HEK293 (cell line): ENCODE data around the gene FOXC1.
A peak's percentile ranks its signal among the peaks of the same experiment; 100 is the strongest.

ENCODE experiments used
- GLI2 ChIP-seq: fragments of 450-650 bp; formaldehyde crosslinking; IDR thresholded peaks from 2 replicates; pipeline ENCODE4; 2017; ENCODE audit warnings: missing biosample characterization, missing genetic modification characterization, low read depth, borderline replicate concordance
- GLI4 ChIP-seq: fragments of 450-650 bp; formaldehyde crosslinking; IDR thresholded peaks from 2 replicates; pipeline ENCODE4 v1.5.1; 2016; ENCODE audit warnings: missing biosample characterization, missing genetic modification characterization
- GLIS2 ChIP-seq: fragments of 450-650 bp; formaldehyde crosslinking; IDR thresholded peaks from 2 replicates; pipeline ENCODE4 v1.5.1; 2016; ENCODE audit warnings: missing biosample characterization, missing genetic modification characterization
- OSR2 ChIP-seq: fragments of 450-650 bp; formaldehyde crosslinking; IDR thresholded peaks from 2 replicates; pipeline ENCODE4 v1.5.1; 2016; ENCODE audit warnings: missing biosample characterization, missing genetic modification characterization
- OVOL3 ChIP-seq: fragments of 450-650 bp; formaldehyde crosslinking; IDR thresholded peaks from 2 replicates; pipeline ENCODE4 v1.5.1; 2016; ENCODE audit warnings: missing biosample characterization, missing genetic modification characterization
- RBAK ChIP-seq: fragments of 450-650 bp; formaldehyde crosslinking; IDR thresholded peaks from 2 replicates; pipeline ENCODE4 v1.5.1; 2016; ENCODE audit warnings: missing biosample characterization, missing genetic modification characterization
- SALL2 ChIP-seq: fragments of 450-650 bp; formaldehyde crosslinking; IDR thresholded peaks from 2 replicates; pipeline ENCODE4 v1.5.0; 2017; ENCODE audit warnings: missing biosample characterization, mild to moderate bottlenecking, missing genetic modification characterization, borderline replicate concordance
- YY2 ChIP-seq: fragments of 450-650 bp; formaldehyde crosslinking; IDR thresholded peaks from 2 replicates; pipeline ENCODE4 v1.5.1; 2016; ENCODE audit warnings: missing biosample characterization, missing genetic modification characterization
- ZBTB1 ChIP-seq: fragments of 450-650 bp; formaldehyde crosslinking; IDR thresholded peaks from 2 replicates; pipeline ENCODE4 v1.5.1; 2016; ENCODE audit warnings: missing biosample characterization, missing genetic modification characterization
- ZBTB8A ChIP-seq: fragments of 450-650 bp; formaldehyde crosslinking; IDR thresholded peaks from 2 replicates; pipeline ENCODE4 v1.5.1; 2016; ENCODE audit warnings: missing biosample characterization, missing genetic modification characterization
- ZEB2 ChIP-seq: fragments of 450-650 bp; formaldehyde crosslinking; IDR thresholded peaks from 2 replicates; pipeline ENCODE4 v1.5.1; 2016; ENCODE audit warnings: missing biosample characterization, missing genetic modification characterization
- ZFP69B ChIP-seq: fragments of 450-650 bp; formaldehyde crosslinking; IDR thresholded peaks from 2 replicates; pipeline ENCODE4 v1.5.1; 2016; ENCODE audit warnings: missing biosample characterization, missing genetic modification characterization
- ZNF2 ChIP-seq: fragments of 450-650 bp; formaldehyde crosslinking; IDR thresholded peaks from 2 replicates; pipeline ENCODE4 v1.5.1; 2016; ENCODE audit warnings: missing biosample characterization, missing genetic modification characterization
- ZNF223 ChIP-seq: fragments of 450-650 bp; formaldehyde crosslinking; IDR thresholded peaks from 2 replicates; pipeline ENCODE4 v1.5.1; 2016; ENCODE audit warnings: missing biosample characterization, missing genetic modification characterization
- ZNF23 ChIP-seq: fragments of 450-650 bp; formaldehyde crosslinking; IDR thresholded peaks from 2 replicates; pipeline ENCODE4 v1.5.1; 2016; ENCODE audit warnings: missing biosample characterization, missing genetic modification characterization, borderline replicate concordance
- ZNF335 ChIP-seq: fragments of 450-650 bp; formaldehyde crosslinking; conservative IDR thresholded peaks from 2 replicates; pipeline ENCODE4 v1.5.1; 2016; ENCODE audit warnings: missing biosample characterization, missing genetic modification characterization
- ZNF350 ChIP-seq: fragments of 450-650 bp; formaldehyde crosslinking; IDR thresholded peaks from 2 replicates; pipeline ENCODE4 v1.5.0; 2017; ENCODE audit warnings: missing biosample characterization, mild to moderate bottlenecking, missing genetic modification characterization
- ZNF366 ChIP-seq: fragments of 450-650 bp; formaldehyde crosslinking; conservative IDR thresholded peaks from 2 replicates; pipeline ENCODE4 v1.5.1; 2016; ENCODE audit warnings: missing biosample characterization, missing genetic modification characterization
- ZNF391 ChIP-seq: fragments of 450-650 bp; formaldehyde crosslinking; IDR thresholded peaks from 2 replicates; pipeline ENCODE4 v1.5.1; 2016; ENCODE audit warnings: low read depth, missing biosample characterization, missing genetic modification characterization, borderline replicate concordance
- ZNF426 ChIP-seq: fragments of 450-650 bp; formaldehyde crosslinking; IDR thresholded peaks from 2 replicates; pipeline ENCODE4 v1.5.1; 2017; ENCODE audit warnings: missing biosample characterization, missing genetic modification characterization, mild to moderate bottlenecking, inconsistent platforms, moderate library complexity
- ZNF473 ChIP-seq: fragments of 450-650 bp; formaldehyde crosslinking; IDR thresholded peaks from 2 replicates; pipeline ENCODE4 v1.5.1; 2017; ENCODE audit warnings: missing biosample characterization, missing genetic modification characterization
- ZNF530 ChIP-seq: fragments of 450-650 bp; formaldehyde crosslinking; IDR thresholded peaks from 2 replicates; pipeline ENCODE4 v1.5.1; 2016; ENCODE audit warnings: low read depth, missing biosample characterization, missing genetic modification characterization
- ZNF549 ChIP-seq: fragments of 450-650 bp; IDR thresholded peaks from 2 replicates; pipeline ENCODE4 v1.5.1; 2018; ENCODE audit warnings: missing biosample characterization, missing genetic modification characterization, mild to moderate bottlenecking, inconsistent platforms, moderate library complexity
- ZNF560 ChIP-seq: fragments of 450-650 bp; formaldehyde crosslinking; IDR thresholded peaks from 2 replicates; pipeline ENCODE4 v1.5.1; 2017; ENCODE audit warnings: missing biosample characterization, missing genetic modification characterization, borderline replicate concordance
- ZNF610 ChIP-seq: fragments of 450-650 bp; formaldehyde crosslinking; IDR thresholded peaks from 2 replicates; pipeline ENCODE4 v1.5.1; 2016; ENCODE audit warnings: missing biosample characterization, missing genetic modification characterization, borderline replicate concordance
- ZNF658 ChIP-seq: fragments of 450-650 bp; formaldehyde crosslinking; IDR thresholded peaks from 2 replicates; pipeline ENCODE4; 2016; ENCODE audit warnings: missing biosample characterization, missing genetic modification characterization
- ZNF768 ChIP-seq: fragments of 450-650 bp; formaldehyde crosslinking; IDR thresholded peaks from 2 replicates; pipeline ENCODE4 v1.5.1; 2018; ENCODE audit warnings: missing biosample characterization, mild to moderate bottlenecking, missing genetic modification characterization
- ZNF830 ChIP-seq: fragments of 450-650 bp; IDR thresholded peaks from 2 replicates; pipeline ENCODE4 v1.5.0; 2018; ENCODE audit warnings: missing biosample characterization, missing genetic modification characterization, low read depth, mild to moderate bottlenecking, moderate library complexity
- ZSCAN30 ChIP-seq: fragments of 450-650 bp; IDR thresholded peaks from 2 replicates; pipeline ENCODE4 v1.5.1; 2018; ENCODE audit warnings: missing biosample characterization, mild to moderate bottlenecking, missing genetic modification characterization, moderate library complexity
- TF ChIP-seq, protein P1 (sequence below): fragments of 450-650 bp; formaldehyde crosslinking; IDR thresholded peaks from 2 replicates; pipeline ENCODE4 v1.5.1; 2016; ENCODE audit warnings: missing biosample characterization, missing genetic modification characterization
- TF ChIP-seq, protein P2 (sequence below): fragments of 450-650 bp; formaldehyde crosslinking; IDR thresholded peaks from 2 replicates; pipeline ENCODE4 v1.5.1; 2016; ENCODE audit warnings: missing biosample characterization, missing genetic modification characterization
- TF ChIP-seq, protein P3 (sequence below): fragments of 450-650 bp; formaldehyde crosslinking; IDR thresholded peaks from 2 replicates; pipeline ENCODE4 v1.5.1; 2016; ENCODE audit warnings: missing biosample characterization, missing genetic modification characterization
- TF ChIP-seq, protein P4 (sequence below): fragments of 450-650 bp; IDR thresholded peaks from 2 replicates; pipeline ENCODE4 v1.5.1; 2018; ENCODE audit warnings: missing biosample characterization, mild to moderate bottlenecking, missing genetic modification characterization
- TF ChIP-seq, protein P5 (sequence below): fragments of 450-650 bp; formaldehyde crosslinking; IDR thresholded peaks from 2 replicates; pipeline ENCODE4 v1.5.1; 2016; ENCODE audit warnings: missing biosample characterization, missing genetic modification characterization

Gene FOXC1

DNA sequence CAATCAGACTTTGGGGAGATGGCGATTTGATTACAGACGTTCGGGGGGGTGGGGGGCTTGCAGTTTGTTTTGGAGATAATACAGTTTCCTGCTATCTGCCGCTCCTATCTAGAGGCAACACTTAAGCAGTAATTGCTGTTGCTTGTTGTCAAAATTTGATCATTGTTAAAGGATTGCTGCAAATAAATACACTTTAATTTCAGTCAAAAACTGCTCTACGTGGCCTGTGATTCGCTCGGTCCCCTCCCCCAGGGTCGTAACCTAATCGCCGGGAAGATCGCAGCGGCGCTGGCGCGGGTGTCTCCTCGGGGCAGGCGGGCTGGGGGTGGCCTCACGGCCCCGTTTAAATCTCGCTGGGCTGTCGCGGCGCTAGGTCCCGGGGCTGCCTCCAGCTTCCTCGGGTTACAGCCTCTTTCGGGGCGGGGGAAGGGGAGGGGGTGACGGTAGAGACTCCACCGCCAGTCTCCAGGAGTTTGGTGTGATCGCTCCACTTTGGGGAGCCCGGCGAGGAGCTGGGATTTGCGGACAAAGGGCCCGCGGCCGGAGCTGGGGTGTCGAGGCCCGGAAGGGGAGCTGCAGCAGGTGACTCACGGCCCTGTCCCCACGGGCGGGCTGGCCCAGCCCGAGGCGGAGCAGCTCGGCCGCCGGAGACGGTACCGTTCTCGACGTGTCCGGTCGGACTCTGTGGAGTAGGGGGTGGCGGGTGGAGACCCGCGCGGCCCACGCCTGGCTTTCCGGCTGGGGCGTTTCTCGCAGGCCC lies 4.2 kb downstream of the FOXC1 start (continued):
- TF ChIP-seq ZBTB8A (tag by site-specific recombination): peak; percentile 79
- peak; percentile 68; the same call in 1 of the 2 replicates for TF ChIP-seq GLI2
- no peak for TF ChIP-seq RBAK
- TF ChIP-seq ZNF335: peak; percentile 68
- TF ChIP-seq, protein P1, sequence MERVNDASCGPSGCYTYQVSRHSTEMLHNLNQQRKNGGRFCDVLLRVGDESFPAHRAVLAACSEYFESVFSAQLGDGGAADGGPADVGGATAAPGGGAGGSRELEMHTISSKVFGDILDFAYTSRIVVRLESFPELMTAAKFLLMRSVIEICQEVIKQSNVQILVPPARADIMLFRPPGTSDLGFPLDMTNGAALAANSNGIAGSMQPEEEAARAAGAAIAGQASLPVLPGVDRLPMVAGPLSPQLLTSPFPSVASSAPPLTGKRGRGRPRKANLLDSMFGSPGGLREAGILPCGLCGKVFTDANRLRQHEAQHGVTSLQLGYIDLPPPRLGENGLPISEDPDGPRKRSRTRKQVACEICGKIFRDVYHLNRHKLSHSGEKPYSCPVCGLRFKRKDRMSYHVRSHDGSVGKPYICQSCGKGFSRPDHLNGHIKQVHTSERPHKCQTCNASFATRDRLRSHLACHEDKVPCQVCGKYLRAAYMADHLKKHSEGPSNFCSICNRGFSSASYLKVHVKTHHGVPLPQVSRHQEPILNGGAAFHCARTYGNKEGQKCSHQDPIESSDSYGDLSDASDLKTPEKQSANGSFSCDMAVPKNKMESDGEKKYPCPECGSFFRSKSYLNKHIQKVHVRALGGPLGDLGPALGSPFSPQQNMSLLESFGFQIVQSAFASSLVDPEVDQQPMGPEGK (tag by site-specific recombination): peak; percentile 81
- no peak for TF ChIP-seq ZNF658 (tag by site-specific recombination)
- no peak for TF ChIP-seq YY2 (tag by site-specific recombination)
- TF ChIP-seq, protein P2, sequence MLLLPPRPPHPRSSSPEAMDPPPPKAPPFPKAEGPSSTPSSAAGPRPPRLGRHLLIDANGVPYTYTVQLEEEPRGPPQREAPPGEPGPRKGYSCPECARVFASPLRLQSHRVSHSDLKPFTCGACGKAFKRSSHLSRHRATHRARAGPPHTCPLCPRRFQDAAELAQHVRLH (tag by site-specific recombination): no peak
- peak; percentile 56 for TF ChIP-seq OSR2
- TF ChIP-seq ZNF2: no peak; the same call in 1 of the 2 replicates
- TF ChIP-seq ZNF610: no peak
- no peak for TF ChIP-seq ZNF223 (tag by site-specific recombination)
- peak; percentile 47; the same call in 1 of the 2 replicates for TF ChIP-seq ZFP69B (tag by site-specific recombination)
- TF ChIP-seq ZNF366 (tag by site-specific recombination): peak; percentile 53; the same call in 1 of the 2 replicates
- no peak for TF ChIP-seq ZNF560 (tag by site-specific recombination)
- TF ChIP-seq ZNF350 (tag by site-specific recombination): no peak
- peak; percentile 59; the same call in 1 of the 2 replicates for TF ChIP-seq GLIS2 (tag by site-specific recombination)
- TF ChIP-seq ZNF768 (tag by site-specific recombination): no peak
- no peak for TF ChIP-seq SALL2 (tag by site-specific recombination)
- no peak for TF ChIP-seq ZNF530 (tag by site-specific recombination)
- no peak for TF ChIP-seq GLI4 (tag by site-specific recombination)
- no peak for TF ChIP-seq ZNF830
- TF ChIP-seq, protein P3, sequence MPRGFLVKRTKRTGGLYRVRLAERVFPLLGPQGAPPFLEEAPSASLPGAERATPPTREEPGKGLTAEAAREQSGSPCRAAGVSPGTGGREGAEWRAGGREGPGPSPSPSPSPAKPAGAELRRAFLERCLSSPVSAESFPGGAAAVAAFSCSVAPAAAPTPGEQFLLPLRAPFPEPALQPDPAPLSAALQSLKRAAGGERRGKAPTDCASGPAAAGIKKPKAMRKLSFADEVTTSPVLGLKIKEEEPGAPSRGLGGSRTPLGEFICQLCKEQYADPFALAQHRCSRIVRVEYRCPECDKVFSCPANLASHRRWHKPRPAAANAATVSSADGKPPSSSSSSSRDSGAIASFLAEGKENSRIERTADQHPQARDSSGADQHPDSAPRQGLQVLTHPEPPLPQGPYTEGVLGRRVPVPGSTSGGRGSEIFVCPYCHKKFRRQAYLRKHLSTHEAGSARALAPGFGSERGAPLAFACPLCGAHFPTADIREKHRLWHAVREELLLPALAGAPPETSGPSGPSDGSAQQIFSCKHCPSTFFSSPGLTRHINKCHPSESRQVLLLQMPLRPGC (tag by site-specific recombination): no peak; the same call in 1 of the 2 replicates
- no peak for TF ChIP-seq ZBTB1 (tag by site-specific recombination)
- TF ChIP-seq ZNF23: no peak
- TF ChIP-seq, protein P4, sequence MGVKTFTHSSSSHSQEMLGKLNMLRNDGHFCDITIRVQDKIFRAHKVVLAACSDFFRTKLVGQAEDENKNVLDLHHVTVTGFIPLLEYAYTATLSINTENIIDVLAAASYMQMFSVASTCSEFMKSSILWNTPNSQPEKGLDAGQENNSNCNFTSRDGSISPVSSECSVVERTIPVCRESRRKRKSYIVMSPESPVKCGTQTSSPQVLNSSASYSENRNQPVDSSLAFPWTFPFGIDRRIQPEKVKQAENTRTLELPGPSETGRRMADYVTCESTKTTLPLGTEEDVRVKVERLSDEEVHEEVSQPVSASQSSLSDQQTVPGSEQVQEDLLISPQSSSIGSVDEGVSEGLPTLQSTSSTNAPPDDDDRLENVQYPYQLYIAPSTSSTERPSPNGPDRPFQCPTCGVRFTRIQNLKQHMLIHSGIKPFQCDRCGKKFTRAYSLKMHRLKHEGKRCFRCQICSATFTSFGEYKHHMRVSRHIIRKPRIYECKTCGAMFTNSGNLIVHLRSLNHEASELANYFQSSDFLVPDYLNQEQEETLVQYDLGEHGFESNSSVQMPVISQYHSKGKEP (tag by site-specific recombination): 0 out of 2 replicates have a peak, but pooled peaks have one; percentile 27
- TF ChIP-seq OVOL3 (tag by site-specific recombination): no peak
- peak; percentile 9; the same call in 1 of the 2 replicates for TF ChIP-seq ZSCAN30 (tag by site-specific recombination)
- peak; percentile 80 for TF ChIP-seq ZEB2 (tag by site-specific recombination)
- no peak; the same call in 1 of the 2 replicates for TF ChIP-seq ZNF426 (tag by site-specific recombination)
- no peak for TF ChIP-seq ZNF391 (tag by site-specific recombination)
- no peak for TF ChIP-seq ZNF549 (tag by site-specific recombination)
- no peak for TF ChIP-seq ZNF473 (tag by site-specific recombination)
- TF ChIP-seq, protein P5, sequence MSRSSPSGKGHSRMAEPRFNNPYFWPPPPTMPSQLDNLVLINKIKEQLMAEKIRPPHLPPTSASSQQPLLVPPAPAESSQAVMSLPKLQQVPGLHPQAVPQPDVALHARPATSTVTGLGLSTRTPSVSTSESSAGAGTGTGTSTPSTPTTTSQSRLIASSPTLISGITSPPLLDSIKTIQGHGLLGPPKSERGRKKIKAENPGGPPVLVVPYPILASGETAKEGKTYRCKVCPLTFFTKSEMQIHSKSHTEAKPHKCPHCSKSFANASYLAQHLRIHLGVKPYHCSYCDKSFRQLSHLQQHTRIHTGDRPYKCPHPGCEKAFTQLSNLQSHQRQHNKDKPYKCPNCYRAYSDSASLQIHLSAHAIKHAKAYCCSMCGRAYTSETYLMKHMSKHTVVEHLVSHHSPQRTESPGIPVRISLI (tag by site-specific recombination): no peak
